Adrenal gland (tissue), 5 donors: ENCODE data around the gene GJB3.

Source experiments
- CTCF ChIP-seq, 6 experiments: fragments of 450-650 bp in 4 of 6; fragments of 200-600 bp in 2 of 6; sonication (generic) in 1 of 6; IDR thresholded peaks; 1 replicate in 5 of 6; 2 replicates in 1 of 6; pipeline versions ENCODE4 v1.5.1 to v1.8.0; 2016 to 2021; ENCODE audit warnings: antibody characterized with exemption in 6 of 6, mild to moderate bottlenecking in 2 of 6, moderate library complexity in 1 of 6
- POLR2A ChIP-seq, 2 donors: fragments of 450-650 bp; IDR thresholded peaks; one replicate each; pipeline ENCODE4 v1.6.1; 2017; ENCODE audit warnings: antibody characterized with exemption in 2 of 2, mild to moderate bottlenecking in 2 of 2, moderate library complexity in 1 of 2
- donor health status: DM: no; HTN: no; CAD: no.

- no peak for TF ChIP-seq CTCF (IDR thresholded peaks at IDR 0.05)
- no peak for TF ChIP-seq POLR2A (IDR thresholded peaks at IDR 0.05)
Observed at GRCh38 chr1:34816778-34817177, 35.8 kb downstream of the GJB3 start.
